Uterus (tissue), 2 donors: ENCODE measurements around the gene CHRND.

Experiments used
- POLR2A ChIP-seq, 2 donors: fragments of 450-650 bp; IDR thresholded peaks; one replicate each; pipeline ENCODE4 v1.6.1; 2016; ENCODE audit warnings: antibody characterized with exemption in 2 of 2, mild to moderate bottlenecking in 1 of 2, moderate library complexity in 1 of 2
- TF ChIP-seq, protein P1 (sequence below), 4 experiments: fragments of 200-600 bp in 2 of 4; fragments of 450-650 bp in 2 of 4; sonication (generic) in 2 of 4; IDR thresholded peaks; one replicate each; pipeline ENCODE4 v1.5.1; 2016 to 2019; ENCODE audit warnings: antibody characterized with exemption in 4 of 4, mild to moderate bottlenecking in 2 of 4, moderate library complexity in 1 of 4

DNA sequence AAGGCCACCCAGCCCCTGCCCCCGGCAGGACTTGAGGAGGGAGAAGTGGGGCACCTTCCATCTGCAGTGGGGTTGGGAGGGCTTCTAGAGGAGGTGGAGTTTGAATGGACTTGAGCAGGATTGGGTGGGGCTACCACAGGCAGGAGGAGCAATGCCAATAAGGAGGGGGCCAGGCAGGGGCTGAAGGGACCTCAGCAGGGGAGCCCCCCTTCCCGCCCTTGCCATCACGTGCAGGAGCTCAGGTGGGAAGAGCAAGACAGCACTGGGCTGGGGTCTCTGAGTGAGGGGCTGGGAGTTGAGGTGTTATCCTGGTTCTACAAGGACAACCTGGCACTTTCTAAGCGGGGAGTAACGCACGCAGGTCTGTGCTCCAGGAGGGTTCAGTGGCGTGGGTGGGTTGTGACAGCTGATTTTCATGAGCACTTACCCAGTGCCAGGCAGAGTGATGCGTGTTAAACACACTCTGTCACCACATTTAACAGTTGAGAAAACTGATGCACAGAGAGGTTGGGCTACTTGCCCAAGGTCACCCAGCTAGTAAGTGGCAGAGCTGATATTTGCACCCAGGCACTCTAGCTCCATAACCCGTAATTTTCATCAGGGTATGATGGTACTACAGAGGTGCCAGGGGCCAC, 4.8 kb downstream of the CHRND start:
- no peak for TF ChIP-seq POLR2A (IDR thresholded peaks at IDR 0.05)
- TF ChIP-seq, protein P1, sequence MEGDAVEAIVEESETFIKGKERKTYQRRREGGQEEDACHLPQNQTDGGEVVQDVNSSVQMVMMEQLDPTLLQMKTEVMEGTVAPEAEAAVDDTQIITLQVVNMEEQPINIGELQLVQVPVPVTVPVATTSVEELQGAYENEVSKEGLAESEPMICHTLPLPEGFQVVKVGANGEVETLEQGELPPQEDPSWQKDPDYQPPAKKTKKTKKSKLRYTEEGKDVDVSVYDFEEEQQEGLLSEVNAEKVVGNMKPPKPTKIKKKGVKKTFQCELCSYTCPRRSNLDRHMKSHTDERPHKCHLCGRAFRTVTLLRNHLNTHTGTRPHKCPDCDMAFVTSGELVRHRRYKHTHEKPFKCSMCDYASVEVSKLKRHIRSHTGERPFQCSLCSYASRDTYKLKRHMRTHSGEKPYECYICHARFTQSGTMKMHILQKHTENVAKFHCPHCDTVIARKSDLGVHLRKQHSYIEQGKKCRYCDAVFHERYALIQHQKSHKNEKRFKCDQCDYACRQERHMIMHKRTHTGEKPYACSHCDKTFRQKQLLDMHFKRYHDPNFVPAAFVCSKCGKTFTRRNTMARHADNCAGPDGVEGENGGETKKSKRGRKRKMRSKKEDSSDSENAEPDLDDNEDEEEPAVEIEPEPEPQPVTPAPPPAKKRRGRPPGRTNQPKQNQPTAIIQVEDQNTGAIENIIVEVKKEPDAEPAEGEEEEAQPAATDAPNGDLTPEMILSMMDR (IDR thresholded peaks at IDR 0.05) = no peak
